ENCODE results near the gene CCDC88C.

Gene CCDC88C

DNA sequence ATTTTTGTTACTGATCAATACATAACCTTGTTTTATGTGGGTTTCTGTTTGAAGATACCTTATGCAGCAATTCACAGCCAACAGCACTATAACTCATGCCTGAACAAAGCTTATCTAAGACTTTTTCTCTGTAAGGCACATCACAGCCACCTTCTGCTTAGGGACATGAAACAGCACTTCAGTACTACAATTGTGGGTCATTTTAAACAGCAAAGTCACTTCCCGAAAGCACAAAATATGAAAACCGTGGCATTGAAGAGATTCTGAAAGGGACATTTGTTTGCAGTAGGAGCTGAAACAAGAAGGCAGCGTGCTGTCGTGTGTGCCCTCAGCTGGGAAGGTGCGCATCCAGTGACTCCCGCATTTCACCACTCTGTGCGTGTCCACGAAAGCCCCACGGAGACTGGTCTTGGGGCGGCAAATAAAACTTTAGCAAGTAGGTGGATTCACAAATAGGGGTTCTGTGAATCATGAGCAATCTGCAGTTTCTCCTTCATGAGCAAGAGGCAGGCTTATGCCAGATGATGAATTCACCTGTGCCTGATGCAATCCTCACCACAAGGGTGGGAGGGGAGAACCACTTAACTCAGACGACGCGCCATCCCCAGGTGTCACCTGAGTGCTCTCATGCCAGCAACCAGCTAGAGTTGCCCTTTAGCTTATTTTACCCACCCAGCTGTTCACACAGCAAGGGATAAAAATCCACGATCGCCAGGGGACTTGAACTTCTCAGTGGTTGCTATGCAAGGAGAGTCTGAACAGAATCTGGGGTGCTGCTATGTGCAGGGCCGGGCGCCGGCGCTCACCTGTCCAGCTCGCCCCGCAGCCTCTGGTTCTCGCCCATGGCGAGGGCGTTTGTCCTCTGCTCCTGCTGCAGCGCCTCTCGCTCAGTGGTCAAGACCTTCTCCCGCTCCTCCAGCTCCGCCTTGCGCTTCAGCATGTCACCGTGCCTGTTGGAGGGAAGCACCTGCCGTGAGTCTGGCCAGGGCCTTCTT lies 118.2 kb downstream of the CCDC88C start:
- Histone ChIP-seq H3K4me1 (no peaks in the 10 kb centered on the region), H3K4me3 (ENCODE audit: low read depth, low read length) (no peak overlapping the region), H3K4me2 (ENCODE audit: low read length) (no peak overlapping the region), H3K9ac (no peak overlapping the region), H3K79me2 (peaks cover 1% of the 10 kb centered on the region), H3K27ac (no peak overlapping the region), H3K9me3 (ENCODE audit: control insufficient read depth, low read length) (no peaks in the 10 kb centered on the region), H3K27me3 (ENCODE audit: control insufficient read depth, insufficient read depth, low read length) (no peaks in the 10 kb centered on the region), H2AFZ (no peak overlapping the region), H3K36me3 (ENCODE audit: control insufficient read depth, insufficient read depth, low read length) (no peaks in the 10 kb centered on the region)
- TF ChIP-seq, protein P1, sequence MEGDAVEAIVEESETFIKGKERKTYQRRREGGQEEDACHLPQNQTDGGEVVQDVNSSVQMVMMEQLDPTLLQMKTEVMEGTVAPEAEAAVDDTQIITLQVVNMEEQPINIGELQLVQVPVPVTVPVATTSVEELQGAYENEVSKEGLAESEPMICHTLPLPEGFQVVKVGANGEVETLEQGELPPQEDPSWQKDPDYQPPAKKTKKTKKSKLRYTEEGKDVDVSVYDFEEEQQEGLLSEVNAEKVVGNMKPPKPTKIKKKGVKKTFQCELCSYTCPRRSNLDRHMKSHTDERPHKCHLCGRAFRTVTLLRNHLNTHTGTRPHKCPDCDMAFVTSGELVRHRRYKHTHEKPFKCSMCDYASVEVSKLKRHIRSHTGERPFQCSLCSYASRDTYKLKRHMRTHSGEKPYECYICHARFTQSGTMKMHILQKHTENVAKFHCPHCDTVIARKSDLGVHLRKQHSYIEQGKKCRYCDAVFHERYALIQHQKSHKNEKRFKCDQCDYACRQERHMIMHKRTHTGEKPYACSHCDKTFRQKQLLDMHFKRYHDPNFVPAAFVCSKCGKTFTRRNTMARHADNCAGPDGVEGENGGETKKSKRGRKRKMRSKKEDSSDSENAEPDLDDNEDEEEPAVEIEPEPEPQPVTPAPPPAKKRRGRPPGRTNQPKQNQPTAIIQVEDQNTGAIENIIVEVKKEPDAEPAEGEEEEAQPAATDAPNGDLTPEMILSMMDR (IDR thresholded peaks at IDR 0.05) = no peak

DNA sequence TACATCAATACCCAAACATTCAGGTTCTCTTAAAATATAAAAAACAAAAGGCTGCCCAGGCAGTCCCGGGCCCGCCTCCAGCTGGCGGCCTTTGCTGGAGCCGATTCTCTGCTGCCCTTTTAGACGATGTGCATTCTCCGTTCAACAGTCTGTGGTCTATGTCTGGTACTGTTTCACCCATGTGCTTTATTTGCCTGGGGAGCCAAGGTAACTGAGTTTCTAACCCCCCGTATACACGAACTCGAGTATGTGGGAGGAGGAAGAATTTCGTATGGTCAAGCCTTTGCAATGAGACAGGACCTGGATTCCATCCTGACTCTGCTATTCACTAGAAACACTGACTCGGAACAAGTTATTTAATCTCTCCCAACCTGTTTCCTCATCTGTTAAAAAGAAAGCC lies 119.0 kb downstream of the CCDC88C start:
- Histone ChIP-seq H3K27ac (no peak overlapping the region), H3K4me3 (ENCODE audit: low read depth, low read length) (no peak overlapping the region), H2AFZ (no peak overlapping the region), H3K79me2 (no peaks in the 10 kb centered on the region), H3K4me1 (no peaks in the 10 kb centered on the region), H3K9me3 (ENCODE audit: control insufficient read depth, low read length) (no peaks in the 10 kb centered on the region), H3K27me3 (ENCODE audit: control insufficient read depth, insufficient read depth, low read length) (no peaks in the 10 kb centered on the region), H3K9ac (no peak overlapping the region), H3K4me2 (ENCODE audit: low read length) (no peak overlapping the region), H3K36me3 (ENCODE audit: control insufficient read depth, insufficient read depth, low read length) (no peaks in the 10 kb centered on the region)
- TF ChIP-seq, protein P1 (IDR thresholded peaks at IDR 0.05) = no peak

DNA sequence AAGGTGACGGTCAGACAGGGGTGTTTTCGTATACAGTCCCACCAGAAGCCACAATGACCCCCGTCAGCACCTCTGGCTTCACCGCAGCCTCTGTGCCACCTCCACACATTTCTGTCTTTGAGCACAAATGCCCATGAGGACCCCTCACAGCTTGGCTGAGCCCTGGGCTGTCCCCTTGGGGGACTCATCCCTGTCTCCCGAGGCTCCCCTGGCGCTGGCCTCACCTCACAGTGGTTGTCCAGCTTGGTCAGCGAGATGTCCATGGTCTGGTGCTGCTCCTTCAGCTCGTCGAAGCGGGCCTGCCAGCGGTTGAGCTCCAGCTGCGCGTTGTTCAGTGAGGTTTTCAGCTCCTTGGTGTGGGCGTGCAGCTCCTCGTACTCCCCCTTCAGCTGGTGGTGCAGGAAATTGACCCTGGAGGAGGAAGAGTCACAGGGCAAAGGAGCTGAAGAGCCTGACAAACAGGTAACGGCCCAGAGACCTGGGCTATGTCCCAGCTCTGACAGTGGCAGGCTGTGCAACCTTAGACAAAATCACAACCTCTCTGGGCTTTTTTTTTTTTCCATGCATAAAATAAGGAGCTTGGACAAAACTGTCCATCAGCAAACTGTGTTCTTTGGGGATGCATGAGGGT lies 120.4 kb downstream of the CCDC88C start:
- H3K27me3 ChIP-seq (ENCODE audit: control insufficient read depth, insufficient read depth, low read length) = no peaks in the 10 kb centered on the region
- no peak overlapping the region for H3K9ac ChIP-seq
- no peaks in the 10 kb centered on the region for H3K79me2 ChIP-seq
- H3K9me3 ChIP-seq (ENCODE audit: control insufficient read depth, low read length) = no peaks in the 10 kb centered on the region
- no peaks in the 10 kb centered on the region for H3K4me1 ChIP-seq
- H3K4me2 ChIP-seq (ENCODE audit: low read length) = no peak overlapping the region
- no peak overlapping the region for H3K27ac ChIP-seq
- TF ChIP-seq, protein P1 (IDR thresholded peaks at IDR 0.05) = no peak
- H3K36me3 ChIP-seq (ENCODE audit: control insufficient read depth, insufficient read depth, low read length) = no peaks in the 10 kb centered on the region
- no peak overlapping the region for H2AFZ ChIP-seq
- no peak overlapping the region for H3K4me3 ChIP-seq (ENCODE audit: low read depth, low read length)

DNA sequence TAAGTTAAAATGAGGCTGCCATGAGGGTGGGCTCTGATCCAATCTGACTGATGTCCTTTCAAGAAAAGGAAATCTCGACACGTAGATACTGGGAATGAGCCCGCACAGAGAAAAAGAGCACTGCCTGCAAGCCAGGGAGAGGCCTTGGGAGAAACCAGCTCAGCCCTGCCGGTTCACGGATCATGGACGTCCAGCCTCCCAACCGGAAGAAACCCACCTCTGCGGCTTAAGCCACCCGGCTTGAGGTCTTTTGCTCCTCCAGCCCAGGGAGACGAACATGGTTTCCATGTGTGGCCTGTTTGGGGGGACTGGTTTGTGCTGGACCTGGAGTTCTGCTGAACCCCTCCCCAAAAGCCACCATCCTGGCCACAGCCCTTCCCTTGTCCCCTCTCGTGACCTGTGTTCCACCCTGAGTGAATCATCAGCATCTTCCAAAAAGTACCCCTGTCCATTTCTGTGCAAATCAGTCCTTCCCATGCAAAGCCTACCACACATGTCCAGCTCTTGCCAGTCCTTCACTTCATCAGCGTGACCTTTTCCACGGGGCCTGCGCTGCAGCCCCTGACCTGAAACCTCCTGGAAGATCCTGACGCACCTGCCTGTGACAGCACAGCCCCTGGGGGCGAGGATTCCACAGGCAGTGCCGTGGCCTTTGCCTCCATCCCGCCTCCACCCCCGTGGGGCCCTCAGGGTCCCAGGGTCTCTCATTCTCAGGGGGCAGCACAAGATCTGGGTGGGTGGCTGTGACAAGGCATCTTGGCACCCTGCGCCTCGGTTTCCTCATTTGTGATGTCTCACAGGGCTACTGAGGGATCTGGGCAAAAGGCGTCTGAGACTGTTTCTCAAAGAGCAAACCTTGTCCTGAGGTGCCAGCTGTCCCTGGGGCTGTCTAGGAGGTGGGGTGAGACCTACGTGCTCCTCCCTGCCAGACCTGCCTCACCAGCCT lies 121.5 kb downstream of the CCDC88C start:
- Histone ChIP-seq H3K27me3 (ENCODE audit: control insufficient read depth, insufficient read depth, low read length) (no peaks in the 10 kb centered on the region), H3K9ac (no peak overlapping the region), H3K4me3 (ENCODE audit: low read depth, low read length) (no peak overlapping the region), H3K27ac (no peak overlapping the region), H3K4me1 (peaks cover 2% of the 10 kb centered on the region), H3K79me2 (no peaks in the 10 kb centered on the region), H3K9me3 (ENCODE audit: control insufficient read depth, low read length) (no peaks in the 10 kb centered on the region), H2AFZ (no peak overlapping the region), H3K4me2 (ENCODE audit: low read length) (no peak overlapping the region), H3K36me3 (ENCODE audit: control insufficient read depth, insufficient read depth, low read length) (no peaks in the 10 kb centered on the region)
- TF ChIP-seq, protein P1 (IDR thresholded peaks at IDR 0.05) = no peak

All from parathyroid adenoma (tissue), 2 donors.